T-helper 2 cell (primary cell): Measurements from ENCODE around the gene TOPAZ1.
"Not testable (repeated sequence)": the region's sequence is repeated elsewhere in the genome, so short reads cannot be mapped to it uniquely, and the experiment has no call there.

Experiments
- DNase-seq, 5 experiments: peaks; one replicate each; pipeline versions ENCODE4 v3.0.0 to v3.0.0-alpha.2; 2012 to 2022

The TOPAZ1 gene

DNA sequence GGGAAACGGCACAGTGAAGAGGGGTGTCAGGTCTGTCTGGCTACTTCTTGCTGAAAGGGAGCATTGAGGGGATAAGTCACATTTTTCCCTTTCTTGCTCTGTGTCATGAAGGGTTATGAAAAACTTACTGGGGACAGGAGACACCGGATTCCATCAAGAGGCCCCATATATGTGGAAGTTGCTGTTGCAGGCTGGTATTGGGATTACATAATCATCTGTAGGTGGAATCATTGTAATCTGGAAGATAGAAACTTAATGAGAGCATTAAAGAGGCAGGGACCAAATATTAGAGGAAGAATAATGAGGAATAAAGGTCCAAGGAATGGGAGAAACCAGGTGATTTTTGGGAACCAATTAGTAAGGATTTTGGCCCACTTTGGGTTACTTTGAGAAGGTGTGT is 92.6 kb downstream of the TOPAZ1 start:
- no peak for DNase-seq

- DNase-seq = no peak
Measured at GRCh38 chr3:44337248-44337785, 95.6 kb downstream of the TOPAZ1 start.

GRCh38 chr3:44338010-44338827 is 96.5 kb downstream of the TOPAZ1 start, which contains the start of gene TCAIM:
Gene TCAIM, plus strand, starts transcription at chr3:44338766. Its CDS starts 16,017 bp downstream, at chr3:44354783.
- peak; percentile 97 to 99 (median 99) for DNase-seq

GRCh38 chr3:44338828-44339127 is 97.1 kb downstream of the TOPAZ1 start:
- DNase-seq = no peak

DNA sequence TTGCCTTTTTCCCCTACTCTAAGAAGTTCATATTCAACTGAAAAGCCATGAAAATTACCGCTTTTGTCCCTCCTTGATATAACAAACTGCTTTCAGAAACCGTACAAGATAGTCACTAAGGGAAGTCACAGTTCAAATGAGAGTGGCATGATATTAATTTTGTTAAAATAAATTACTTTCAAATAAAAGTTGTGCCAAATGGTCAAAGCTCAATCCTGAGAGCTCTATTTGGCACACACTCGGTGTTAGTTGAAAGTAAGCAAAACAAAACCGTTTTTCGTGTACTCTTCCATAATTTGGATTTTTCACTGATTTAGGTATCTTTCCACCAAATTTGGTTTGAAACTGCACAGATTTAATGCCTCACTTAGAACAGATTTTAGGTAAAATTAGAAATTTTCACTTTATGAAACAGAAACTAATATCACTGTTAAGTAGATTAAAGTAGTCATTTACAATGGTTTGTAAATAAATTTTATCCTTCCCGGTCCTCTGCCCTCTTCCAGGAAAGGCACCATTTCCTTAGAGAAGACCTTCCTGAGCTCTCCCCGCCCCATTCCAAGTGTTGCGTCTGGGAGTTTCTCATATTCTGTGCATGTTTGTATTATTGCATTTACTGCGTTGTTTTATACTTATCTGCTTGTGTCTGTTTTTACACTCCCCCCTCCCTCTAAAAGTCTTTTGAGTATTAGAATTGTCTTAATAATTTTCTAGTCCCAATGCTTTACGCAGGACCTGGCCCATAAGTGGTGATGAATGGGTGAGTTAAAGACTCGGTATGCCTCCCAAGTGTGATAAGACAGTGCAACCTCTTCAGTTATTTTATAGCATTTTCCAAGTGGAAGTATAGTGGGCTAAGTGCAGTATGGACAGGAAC is 97.7 kb downstream of the TOPAZ1 start:
- no peak for DNase-seq

- DNase-seq = no peak
Measured at GRCh38 chr3:44340058-44340395, 98.3 kb downstream of the TOPAZ1 start.

- DNase-seq = no peak
Measured at GRCh38 chr3:44342176-44342790, 100.6 kb downstream of the TOPAZ1 start.

DNA sequence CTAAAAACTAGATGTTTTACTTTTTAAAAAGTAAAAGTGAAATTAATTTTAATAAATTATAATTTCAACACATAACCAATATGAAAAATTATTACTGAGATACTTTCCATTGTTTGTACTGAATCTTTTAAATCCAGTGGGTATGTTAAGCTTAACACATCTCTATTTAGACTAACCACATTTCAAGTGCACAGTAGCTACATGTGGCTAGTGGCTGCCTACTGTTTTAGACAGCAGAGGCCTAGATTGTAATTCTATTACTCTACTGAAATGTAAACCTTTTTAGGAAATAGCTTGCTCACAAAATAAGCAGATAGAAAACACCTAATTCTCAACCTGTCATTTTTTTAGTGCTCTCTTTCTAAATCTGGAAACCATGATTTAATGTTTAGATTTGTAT is 101.7 kb downstream of the TOPAZ1 start:
- DNase-seq = no peak

DNA sequence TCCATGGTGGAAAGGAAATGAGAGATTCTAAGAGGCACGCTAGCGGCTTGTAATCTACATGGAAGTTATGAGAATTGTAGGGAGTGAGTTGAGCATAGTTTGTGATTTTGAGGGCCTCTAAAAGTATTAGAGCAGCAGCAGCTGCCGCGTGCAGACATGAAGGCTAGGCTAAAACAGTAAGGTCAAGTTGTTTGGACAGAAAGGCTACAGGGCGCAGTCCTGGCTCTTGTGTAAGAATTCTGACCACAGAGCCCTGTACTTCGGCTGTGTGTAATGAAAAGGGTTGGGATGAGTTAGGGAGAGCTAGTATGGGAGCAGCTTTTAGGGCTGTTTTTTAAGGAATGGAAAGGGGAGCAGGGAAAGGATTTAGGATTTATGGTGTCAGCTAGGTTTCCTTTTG is 104.9 kb downstream of the TOPAZ1 start:
- DNase-seq = not testable (repeated sequence)

DNA sequence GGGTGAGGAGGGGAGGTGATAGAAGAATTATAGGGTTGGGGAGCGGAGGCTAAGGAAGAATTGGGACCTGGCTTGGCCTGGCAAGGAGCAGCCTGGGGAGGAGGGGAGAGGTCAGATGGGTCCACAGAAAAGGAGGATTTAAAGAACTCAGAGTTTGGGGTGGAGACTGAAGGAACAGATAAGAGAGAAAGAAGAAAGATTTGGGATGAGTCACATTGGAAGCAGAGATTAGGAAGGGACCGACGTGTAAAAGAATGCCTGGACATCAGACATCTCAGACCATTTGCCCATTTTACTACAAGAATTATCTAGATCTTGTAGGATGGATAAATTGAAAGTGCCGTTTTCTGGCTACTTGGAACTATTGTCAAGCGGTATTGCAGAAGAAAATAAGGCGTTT is 107.3 kb downstream of the TOPAZ1 start:
- no peak for DNase-seq

DNA sequence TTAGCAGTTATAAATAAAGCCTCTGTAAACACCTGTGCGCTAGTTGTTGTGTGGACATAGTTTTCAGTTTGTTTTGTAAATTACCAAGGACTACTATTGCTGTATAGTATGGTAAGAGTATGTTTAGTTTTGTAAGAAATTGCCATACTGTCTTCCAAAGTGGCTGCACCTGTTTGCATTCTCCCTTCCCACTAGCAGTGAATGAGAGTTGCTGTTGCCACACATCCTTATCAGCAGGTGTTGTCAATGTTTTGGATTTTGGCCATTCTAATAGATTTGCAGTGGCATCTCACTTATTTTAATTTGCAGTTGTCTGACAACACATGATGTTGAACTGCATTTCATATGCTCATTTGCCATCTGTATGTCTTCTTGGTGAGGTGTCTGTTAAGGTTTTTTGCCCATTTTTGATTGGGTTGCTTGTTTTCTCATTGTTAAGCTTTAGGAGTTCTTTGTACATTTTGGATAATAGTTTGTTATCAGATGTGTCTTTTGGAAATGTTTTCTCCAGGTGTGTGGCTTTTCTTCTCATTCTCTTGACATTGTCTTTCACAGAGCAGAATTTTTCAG is 111.8 kb downstream of the TOPAZ1 start:
- DNase-seq = no peak

DNA sequence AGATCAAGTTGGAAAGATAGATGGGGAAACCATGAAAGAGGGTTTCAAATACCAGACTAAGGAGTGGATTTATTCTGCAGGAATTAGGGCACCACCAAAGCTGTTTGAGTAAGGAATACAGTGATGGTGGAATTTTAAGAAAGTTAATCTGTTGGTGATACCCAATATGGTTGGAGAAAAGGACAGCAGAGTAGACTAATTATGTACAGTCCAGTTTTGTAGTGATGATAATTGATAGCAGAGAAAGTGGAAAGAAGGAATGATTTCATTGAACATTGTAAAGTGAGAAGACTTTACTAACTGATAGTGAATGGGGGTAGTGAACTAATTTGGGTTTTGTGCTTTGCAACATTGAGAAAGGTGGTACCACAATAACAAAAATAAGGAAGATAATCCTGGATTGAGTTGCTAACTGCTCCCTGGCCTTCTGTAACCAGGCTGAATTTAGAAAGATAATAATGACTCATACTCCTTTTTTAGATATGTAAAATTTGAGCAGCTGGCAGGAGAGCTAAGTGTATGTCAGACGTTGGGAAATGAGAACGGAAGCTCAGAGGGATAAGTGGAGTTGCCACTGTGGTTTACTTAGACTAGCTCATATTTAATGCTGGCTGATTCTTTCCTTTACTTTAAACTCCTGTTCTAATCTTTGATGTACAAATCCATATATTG is 113.8 kb downstream of the TOPAZ1 start:
- no peak for DNase-seq

DNA sequence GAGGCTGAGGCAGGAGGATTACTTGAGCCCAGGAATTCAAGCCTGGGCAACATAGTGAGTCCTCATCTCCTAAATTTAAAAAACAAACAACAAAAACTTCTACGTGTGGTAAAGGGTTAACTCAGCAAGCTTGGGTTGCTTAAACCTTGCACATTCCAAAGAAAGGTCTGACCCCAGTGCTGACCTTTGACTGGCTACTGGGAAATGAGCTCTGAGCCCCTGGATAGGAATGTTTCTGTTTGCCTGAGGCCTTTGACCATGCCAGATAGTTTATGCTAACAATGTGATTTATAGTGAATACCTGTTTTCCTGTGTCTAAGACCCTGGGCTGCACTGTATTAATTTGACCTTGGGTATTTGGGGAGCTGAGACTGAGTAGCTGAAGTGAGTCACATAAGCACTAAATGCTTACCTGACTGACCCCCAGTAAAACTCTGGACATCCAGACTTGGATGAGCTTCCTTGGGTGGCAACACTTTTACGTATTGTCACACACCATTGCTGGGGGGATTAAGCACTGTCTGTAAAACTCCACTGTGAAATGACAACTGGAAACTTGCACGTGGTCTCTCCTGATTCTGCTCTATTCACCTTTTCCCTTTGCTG is 117.6 kb downstream of the TOPAZ1 start:
- no peak for DNase-seq

DNA sequence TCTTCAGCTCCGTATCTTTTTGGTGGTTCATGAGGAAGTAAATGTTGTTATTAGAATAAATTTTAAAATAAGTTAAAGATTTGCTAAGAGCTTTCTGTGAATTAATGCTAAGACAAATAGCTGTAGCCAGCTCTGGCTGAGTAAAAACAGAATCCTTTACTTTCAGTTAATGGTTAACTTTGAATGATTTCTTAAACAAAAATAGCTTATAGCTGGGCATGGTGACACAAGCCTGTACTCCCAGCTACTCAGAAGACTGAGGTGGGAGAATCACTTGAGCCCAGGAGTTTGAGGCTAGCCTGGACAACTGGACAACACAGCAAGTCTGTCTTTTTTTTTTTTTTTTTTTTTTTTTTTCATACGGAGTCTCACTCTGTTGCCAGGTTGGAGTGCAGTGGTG is 121.9 kb downstream of the TOPAZ1 start:
- no peak for DNase-seq

- DNase-seq = no peak
Measured at GRCh38 chr3:44365952-44366351, 124.3 kb downstream of the TOPAZ1 start.

- no peak for DNase-seq
Measured at GRCh38 chr3:44375450-44375849, 133.8 kb downstream of the TOPAZ1 start.
